ENCODE measurements around the gene FBXO41.

Gene FBXO41, protein sequence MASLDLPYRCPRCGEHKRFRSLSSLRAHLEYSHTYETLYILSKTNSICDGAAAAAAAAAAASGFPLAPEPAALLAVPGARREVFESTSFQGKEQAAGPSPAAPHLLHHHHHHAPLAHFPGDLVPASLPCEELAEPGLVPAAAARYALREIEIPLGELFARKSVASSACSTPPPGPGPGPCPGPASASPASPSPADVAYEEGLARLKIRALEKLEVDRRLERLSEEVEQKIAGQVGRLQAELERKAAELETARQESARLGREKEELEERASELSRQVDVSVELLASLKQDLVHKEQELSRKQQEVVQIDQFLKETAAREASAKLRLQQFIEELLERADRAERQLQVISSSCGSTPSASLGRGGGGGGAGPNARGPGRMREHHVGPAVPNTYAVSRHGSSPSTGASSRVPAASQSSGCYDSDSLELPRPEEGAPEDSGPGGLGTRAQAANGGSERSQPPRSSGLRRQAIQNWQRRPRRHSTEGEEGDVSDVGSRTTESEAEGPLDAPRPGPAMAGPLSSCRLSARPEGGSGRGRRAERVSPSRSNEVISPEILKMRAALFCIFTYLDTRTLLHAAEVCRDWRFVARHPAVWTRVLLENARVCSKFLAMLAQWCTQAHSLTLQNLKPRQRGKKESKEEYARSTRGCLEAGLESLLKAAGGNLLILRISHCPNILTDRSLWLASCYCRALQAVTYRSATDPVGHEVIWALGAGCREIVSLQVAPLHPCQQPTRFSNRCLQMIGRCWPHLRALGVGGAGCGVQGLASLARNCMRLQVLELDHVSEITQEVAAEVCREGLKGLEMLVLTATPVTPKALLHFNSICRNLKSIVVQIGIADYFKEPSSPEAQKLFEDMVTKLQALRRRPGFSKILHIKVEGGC
- total RNA-seq = 21.2 to 40.5 (median 27.6) reads per million in 3 experiments

DNA sequence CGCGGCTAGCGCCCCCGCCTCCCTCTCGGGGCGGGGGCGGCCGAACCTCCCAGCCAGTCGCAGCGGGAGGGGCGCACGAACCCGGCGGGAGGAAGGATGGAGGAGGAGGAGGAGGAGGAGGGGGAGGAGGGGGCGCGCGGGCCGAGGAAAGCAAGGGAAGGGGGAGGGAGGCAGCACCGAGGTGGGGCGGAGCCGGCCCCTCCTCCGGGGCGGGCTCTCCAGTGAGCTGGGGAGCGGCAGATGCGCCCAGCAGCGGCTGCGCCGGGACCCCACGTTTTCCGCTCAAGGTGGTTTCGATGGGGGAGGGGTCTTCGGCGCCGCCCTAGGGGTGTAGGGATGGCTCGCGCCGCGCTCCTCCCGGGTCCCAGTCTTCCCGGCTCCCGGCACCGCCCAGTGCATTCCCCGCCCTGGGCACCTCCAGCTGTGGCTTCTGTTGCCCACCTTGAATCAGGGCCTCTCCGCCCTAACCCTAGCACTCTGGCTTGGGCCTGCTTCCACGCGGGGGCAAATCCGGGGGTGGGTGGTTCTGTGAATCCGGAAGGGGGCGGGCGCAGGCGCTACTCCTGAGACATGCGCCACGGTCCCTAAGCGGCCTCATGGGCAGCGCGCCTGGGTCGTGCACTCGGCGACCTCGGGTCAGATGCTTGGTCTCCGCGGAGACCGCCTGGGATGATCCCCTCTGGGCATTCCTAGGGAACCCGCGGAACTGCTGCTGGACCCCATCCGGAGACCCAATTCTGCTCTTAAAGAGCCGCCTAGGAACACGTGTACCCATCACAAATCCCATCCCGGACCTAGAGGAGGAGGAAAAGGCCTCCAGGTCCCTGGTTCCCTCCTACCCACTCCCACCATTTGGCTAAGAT is at the start of gene FBXO41:
Gene FBXO41, minus strand, starts transcription at position 183 of the 863 bp plus-strand sequence. CDS start 14,848 bp downstream, outside the sequence.
- peak; percentile 44 for DNase-seq

DNA sequence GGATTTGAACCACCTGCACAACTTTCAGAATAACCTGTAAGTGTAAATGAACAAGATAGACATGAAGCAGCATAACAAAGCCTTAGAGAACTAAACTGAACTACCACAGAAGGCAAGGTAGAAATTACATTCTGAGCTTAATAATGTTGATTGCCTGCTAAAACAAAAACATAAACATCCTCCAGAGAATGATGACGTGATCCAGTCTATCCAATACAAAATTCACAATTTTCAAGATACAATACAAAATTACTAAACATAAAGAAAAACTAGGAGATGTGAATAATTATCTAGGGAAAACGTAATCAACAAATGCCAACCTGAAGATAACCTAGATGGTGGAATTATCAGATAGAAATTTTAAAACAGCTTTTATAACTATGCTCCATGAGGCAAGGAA is 49.8 kb upstream of the FBXO41 start:
- no peak for DNase-seq

DNA sequence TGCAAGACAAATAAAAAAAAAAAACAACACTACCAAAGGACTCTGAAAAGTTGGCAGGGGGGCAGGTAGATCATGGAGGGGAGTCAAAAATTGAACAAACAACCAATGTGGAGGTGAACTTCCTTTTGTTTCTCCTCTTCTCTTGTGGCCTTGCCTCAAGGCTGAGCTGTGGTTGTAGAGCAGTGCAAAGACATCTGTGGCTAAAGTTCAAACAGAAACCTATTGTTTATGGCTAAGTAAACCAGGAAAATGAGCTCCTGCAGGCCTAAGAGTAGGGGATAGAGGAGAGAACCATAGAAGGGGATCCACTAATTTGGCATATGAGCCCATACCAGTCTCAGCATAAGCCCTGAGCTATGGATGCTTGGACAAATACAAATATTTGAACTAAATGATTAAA is 49.3 kb upstream of the FBXO41 start:
- no peak for DNase-seq

DNA sequence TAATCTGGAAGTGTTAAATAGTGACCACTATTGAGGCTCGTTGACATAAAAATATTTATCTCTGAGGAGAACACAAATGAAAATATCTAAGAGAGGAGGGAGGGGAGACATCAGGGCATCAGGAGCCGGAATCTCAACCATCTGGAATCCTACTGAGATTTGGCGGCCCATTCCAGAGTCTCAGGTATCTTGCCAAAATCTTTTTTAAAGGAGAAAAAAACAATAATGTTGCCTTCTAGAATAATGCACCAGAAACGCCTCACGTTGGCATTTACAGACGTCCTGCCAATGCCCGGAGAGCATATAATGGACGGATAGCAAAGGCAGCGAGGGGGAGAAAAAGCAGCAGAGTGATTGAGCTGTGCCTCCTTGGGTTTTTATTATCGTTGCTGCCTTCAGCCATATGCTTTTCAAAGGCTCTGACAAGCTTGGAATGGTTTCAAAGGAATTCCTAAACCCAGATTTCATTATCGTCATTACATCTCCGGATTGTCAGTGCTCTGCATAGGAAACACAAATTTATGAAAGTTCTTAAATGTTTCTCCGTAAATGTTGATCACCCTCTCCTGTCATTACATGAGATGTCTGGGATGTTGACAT is 39.9 kb upstream of the FBXO41 start:
- no peak for DNase-seq

DNA sequence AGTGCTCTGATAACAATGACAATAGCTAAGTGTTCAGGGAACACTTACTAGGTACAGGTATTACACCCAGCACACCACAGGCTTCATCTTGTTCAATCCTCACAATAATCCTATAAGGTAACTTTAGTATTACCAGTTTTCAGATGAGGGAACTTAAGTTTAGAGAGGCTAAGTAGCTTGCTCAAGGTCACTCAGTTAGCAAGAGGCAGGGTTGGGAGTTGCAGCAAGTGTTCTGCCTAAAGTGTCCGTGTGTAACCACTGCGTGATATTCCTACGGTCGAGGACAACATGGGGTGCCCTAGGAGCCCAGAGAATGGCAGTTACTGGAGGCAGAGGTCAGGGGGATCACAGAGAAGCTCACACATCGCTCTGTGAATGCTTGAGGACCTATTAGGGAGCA is 39.3 kb upstream of the FBXO41 start:
- no peak for DNase-seq

DNA sequence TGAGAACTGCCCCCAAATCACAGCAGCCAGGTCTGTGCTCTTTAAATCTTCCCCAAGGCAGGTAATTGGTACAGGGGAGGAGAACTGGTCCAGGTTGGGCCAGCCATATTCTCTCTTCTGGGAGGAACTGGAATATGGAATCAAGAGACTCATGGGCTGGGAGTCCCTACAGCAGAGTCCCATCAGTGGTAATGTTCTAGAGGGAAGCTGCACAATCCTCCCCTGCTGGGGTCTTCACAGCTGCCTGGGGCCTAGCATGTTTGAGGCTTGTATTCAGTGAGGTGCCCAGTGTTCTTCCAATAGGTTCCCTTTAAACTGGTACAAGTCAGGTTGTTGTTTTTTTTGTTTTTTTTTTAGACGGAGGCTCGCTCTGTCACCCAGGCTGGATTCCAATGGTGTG is 30.2 kb upstream of the FBXO41 start:
- no peak for DNase-seq

DNA sequence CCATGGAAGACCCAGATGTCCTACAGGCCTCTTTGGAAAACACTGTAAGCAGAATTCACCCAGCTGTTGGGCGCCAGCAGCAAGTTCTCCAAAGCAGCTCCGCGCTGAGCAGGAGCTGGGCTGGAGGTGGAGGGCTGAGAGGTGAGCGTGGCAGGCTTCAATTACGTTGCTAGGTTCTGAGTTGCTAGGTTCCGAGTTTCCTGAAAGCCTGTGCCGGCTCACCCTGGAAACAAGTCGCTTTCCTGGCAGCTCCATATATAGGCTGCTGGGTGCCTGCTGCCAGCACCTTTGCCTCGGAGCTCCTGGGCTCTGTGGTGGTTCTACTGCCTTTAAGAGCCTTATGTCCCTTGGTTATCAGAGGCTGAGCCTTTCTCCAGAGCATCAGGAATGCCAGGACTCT is 23.4 kb upstream of the FBXO41 start:
- DNase-seq = no peak

DNA sequence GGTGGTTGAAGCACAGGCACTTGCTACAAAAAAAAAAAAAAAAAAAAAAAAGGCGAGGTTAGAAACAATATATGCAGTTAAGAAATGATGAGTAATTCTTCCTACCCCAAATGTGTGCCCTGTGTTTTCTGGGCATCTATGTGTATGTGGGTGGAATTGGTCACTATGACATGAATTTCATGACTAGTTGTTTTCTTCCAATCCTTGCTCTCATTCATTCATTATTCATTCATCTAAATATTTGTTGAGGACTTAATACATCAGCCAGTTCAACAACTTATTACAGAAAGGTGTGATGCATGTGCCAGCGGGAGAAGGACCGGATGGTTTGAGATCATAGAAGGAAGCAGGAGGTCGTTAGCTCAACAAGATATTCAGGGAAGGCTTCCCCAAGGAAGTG is 17.4 kb upstream of the FBXO41 start:
- DNase-seq = no peak

DNA sequence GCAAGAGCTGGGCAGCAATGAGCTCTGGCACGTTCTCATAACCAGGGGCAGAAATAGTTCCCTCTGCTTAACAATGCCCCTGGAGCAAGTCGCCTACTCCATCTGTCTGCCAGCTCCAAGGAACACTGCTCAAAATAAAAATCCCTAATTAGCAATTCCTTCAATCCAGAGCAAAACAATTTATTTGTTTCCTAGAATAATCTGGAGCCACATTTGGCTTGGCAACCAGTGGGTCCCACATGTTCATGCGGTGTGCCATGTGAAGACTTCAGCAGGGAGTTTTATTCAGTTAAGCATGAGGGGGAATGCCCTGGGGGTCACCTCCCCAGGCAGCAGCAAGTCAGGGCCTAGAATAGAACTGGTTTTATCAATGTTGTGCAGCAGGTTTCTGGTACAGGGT is 16.6 kb upstream of the FBXO41 start:
- DNase-seq = no peak

DNA sequence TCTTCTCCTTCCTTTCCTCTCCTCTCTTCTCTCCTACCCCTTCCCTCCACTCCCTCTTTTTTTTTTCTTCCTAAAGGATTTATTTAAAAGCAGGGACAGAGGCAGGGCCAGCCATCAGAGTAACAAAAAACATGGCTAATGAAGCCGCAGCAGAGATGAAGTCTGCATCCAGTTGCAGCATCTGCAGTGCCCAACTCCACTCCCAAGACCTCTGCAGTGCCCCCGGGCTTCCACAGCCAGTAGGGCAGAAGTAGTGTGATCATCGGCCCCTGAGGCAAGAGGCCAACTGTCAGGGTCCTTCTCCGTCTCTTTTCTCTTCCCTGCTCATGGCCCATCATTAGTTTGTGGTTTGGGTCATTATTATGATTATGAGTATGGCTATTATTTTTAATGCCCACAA is 13.3 kb upstream of the FBXO41 start:
- no peak for DNase-seq

DNA sequence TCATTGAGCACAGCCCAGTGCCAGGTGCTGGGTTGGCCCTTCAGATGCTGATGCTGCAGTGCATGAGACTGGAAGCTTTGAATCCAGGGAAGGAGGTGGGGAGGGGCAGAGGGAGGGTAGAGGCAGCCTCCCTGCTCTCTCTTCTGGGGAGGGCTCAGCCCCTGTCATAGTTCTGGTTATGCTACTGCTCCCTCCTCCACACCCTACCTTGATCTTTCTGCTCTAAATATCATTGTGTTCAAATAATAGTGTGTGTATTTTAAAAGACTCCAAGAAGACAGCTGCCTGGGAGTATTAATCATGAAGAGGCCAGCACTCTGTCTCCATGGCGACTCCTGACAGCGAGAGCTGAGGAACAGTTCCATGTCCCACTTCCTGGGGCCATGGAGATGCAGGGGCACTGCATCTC is 12.9 kb upstream of the FBXO41 start:
- no peak for DNase-seq

DNA sequence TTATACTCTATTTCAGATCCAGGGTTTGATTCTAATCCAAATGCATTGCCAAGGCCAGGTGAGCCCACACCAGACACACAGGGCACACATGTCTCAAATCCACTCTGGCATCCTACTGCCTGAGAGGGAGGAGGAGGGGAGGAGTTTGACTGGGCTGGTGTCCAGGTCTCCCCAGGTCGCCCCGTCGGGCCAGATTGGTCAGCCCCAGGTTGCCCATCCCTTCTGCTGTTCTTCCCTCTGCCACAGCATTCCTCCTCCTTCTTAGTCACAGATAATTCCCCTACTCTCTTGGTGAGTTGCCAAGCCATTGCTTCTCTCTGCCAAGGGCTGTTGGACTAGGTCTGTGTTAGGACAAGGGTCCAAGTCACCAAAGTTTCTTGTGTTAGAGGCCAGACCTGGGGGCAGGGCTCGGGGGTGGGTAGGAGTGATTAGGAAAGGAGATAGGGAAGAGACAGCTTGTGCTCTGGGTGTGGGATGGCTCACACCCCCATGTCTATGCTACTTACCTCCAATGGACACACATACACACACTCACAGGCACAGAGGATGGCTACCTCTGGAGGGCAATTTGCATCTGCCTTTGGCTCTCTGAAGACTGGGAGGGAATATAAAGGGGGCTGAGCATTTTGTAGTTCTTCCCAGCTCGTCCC is 11.6 kb upstream of the FBXO41 start:
- DNase-seq = no peak

DNA sequence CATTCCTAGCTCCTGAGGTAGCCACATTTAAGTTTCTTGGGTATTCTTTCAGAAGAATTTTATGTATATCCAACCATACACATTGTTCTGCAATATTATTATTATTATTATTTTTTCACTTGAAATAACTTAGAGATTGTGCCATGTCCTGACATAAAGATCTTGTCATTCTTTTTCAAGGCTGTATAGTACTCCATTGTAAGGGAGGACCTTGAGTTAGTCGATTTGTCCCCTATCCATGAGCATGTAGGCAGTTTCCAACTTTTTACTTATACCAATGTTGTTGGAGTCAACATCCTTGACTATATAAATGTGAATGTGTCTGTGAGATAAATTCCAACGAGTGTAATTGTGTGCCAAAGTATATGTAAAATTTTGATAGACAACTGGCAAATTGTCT is 10.0 kb upstream of the FBXO41 start:
- DNase-seq = no peak

DNA sequence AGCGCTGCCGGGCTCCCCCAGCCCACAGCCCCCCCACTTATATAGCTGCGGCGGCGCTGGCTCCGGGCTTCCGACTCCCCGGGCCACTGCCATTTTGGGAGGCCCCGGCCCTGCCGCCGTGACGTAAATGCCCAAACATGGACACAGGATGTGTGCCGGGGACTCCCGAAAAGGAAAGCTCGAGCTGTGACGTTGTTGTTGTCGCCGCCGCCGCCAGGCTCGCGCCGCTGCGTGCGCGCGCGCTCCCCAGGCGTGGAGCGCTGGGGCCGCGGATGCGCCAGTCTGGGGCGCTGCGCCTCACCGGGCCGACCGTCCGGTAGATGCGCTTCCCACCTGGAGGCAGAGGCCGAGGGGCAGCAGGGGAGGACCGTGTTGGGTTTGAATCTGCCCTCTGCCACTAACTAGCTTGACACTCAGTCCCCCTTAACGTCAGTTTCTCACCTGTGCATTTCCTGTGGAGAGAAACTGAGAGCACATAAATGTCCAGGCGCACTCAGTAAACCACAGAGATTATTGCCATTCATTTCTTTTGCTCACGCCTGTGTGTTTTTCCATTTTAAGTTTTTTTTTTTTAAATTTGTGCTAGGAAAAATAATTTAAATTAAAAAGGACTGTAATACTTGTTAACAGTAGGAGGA is 9.4 kb upstream of the FBXO41 start, which contains the start of gene EGR4:
Gene EGR4, minus strand, starts transcription at position 15 of the 638 bp plus-strand sequence. CDS start 231 bp downstream, outside the sequence.
- peak; percentile 93 for DNase-seq

DNA sequence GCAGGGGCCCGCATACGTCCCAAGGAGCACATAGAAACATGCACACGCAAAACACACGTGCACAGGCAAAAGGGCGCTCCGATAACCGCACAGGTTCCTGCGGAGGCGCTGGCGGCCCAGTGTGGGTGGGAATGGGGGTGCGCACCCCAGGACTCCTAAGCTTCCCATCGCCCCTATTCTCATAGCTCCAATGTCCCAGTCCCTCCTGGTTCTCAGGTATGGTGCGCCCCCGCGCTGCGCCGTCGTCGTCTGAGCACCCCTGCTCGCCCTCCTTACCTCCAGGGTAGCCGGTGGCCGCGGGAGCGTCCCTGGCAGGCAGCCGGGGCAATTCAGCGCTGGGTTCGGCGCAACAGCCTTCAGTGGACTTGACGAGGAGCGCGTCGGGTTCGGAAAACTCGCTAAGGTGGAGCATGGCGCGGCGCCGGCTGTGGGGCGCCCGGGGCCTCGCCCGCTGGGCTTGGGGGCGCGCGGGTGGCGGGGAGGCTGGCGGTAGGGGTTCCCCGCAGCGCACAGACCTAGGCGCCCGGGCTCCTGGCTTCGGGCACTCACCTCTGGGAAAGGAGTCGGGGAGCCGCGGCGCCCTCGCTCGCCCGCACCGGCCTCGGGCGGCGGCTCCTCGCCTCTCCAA is 8.7 kb upstream of the FBXO41 start:
- no peak for DNase-seq

DNA sequence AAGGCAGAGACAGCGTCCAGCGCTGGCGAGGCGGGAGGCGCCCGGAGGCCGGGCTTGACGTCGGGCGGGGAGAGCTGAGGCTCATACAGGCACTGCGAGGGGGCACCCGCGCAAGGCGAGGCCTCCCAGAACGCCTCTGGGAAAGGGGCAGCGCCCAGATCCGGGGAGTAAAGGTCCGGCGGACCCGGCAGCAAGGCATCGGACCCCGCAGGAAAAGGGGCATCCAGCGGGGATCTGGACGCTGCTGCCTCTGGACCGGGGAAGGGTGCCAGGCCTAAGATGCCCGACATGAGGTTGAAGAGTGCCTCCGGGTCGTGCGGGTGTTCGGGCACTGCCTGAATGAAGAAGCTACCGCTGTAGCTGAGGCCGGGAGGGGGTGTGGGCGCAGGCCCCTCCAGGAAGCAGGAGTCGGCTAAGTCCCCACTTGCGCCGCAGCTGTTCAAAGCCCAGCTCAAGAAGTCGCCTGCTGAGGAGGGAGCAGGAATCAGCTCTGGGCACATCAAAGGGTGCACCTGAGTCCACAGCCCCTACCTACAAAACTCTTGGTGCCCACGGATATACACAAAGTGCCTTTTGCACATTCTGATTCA is 8.1 kb upstream of the FBXO41 start:
- no peak for DNase-seq

DNA sequence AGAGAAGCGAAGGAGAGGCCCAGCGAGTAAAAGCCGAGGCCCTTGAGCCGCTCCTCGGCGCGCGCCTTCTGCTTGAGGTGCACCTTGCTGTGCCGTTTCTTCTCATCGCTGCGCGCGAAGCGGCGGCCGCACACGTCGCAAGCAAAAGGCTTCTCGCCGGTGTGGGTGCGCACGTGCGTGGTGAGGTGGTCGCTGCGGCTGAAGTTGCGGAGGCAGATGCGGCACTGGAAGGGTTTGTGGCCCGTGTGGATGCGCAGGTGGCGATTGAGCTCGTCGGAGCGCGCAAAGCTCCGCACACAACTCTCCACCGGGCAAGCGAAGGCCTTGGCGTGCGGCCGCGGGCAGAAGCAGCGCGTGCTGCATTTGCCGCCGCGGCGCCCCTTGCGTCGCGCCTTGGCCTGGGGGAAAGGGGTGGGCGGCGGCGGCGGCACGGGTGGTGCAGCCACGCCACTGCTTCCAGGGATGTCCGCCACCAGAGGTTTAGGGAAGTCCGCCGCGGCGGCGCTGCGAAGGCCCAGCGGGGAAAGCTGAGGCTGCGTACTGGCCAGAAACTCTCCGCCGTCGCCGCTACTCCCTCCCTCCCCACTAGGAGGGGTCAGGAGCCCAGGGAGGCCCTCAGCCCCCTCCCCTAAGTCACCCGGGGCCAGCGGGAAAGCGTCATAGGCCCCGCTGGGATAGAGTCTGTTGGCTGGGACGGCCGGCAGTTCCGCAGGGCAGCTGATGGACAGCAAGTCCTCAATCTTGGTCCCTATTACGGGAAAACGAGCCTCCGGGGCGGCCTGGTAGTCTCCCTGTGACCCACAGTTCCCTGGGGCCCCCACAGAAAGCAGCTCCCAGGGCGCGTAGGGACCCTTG is 7.4 kb upstream of the FBXO41 start:
- DNase-seq = no peak

DNA sequence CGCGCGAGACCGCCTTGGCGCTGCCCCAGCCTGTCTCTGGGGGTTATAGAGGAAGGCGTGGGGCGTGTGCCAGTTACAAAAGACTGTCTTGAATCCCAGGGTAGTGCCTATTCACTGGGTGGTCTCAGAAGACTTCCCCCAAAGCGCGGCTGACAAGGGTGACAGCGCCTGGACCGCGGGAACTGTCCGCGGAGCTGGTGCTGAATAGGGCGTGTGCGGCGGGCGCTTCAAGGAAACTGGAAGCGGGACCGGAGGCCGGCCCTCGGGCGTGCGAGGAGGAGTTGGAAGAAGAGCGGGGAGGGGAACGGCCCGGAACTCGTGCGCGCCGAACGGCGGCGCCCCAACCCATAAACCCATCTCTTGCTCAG is 6.8 kb upstream of the FBXO41 start:
- DNase-seq = peak; percentile 51

DNA sequence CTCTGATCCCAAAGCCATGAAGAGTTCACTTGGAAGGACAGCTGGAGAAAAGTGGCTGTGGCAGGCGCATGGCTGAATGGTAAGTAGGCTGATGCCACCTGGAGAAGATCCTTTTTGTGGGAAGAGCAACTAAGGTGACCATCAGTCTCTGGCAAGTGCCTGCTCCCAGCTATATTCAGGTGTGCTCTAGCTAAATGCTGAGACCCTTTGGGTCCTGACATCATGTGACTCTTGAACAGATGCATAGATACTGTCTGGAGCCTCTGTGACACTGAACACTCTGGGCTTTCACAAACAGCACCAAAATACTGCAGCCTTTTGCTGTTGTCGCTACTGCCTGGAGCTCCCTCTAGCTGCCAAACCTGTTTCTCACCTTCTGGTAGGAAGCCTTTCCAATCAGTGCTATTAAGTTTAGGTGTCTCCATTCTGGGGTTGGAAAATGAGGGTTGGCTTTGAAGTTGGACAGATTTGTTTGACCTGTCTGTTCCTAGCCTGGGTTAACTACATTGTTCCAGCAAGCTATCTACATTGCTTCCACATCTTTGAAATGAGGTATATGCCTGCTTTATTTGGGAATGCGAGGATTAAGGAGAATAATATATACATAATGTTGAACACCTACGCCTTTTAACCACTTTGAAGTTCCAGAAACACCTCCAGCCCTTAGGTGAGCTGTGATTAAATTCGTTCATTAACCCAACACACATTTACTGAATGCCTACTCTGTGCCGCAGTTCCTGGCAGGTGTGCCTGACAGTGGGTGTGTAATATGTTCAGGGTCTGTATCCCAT is 6.0 kb upstream of the FBXO41 start:
- no peak for DNase-seq
